ENCODE data around the gene RALGDS.

RALGDS gene

GRCh38 chr9:133117271-133118178 is 3.5 kb downstream of the RALGDS start:
- DNase-seq: no peak

GRCh38 chr9:133116346-133117231 is 4.5 kb downstream of the RALGDS start:
- DNase-seq: no peak

GRCh38 chr9:133115604-133116345 is 5.3 kb downstream of the RALGDS start:
- peak; percentile 41 for DNase-seq

GRCh38 chr9:133114886-133115603 is 6.0 kb downstream of the RALGDS start:
- DNase-seq: peak; percentile 40

- DNase-seq: peak; percentile 30
Measured at GRCh38 chr9:133113949-133114885, 6.8 kb downstream of the RALGDS start.

GRCh38 chr9:133113163-133113948 is 7.7 kb downstream of the RALGDS start:
- peak; percentile 63 for DNase-seq

GRCh38 chr9:133112663-133113026 is 8.4 kb downstream of the RALGDS start:
- DNase-seq: peak; percentile 92

GRCh38 chr9:133111808-133112662 is 9.0 kb downstream of the RALGDS start:
- DNase-seq: peak; percentile 31

GRCh38 chr9:133109931-133110650 is 10.9 kb downstream of the RALGDS start:
- DNase-seq: peak; percentile 11

GRCh38 chr9:133108794-133109641 is 12.0 kb downstream of the RALGDS start:
- peak; percentile 13 for DNase-seq

GRCh38 chr9:133107961-133108793 is 12.9 kb downstream of the RALGDS start:
- peak; percentile 15 for DNase-seq

GRCh38 chr9:133107245-133107722 is 13.8 kb downstream of the RALGDS start:
- DNase-seq: no peak

- DNase-seq: peak; percentile 16
Measured at GRCh38 chr9:133106511-133107244, 14.4 kb downstream of the RALGDS start.

- peak; percentile 15 for DNase-seq
Measured at GRCh38 chr9:133105461-133105770, 15.6 kb downstream of the RALGDS start.

GRCh38 chr9:133104718-133105460 is 16.2 kb downstream of the RALGDS start:
- DNase-seq: peak; percentile 13
